Measurements from ENCODE around the gene CREB3L2.

The CREB3L2 gene

GRCh38 chr7:137965942-137966640 is 35.8 kb downstream of the CREB3L2 start (continued):
- TF ChIP-seq, protein P1, sequence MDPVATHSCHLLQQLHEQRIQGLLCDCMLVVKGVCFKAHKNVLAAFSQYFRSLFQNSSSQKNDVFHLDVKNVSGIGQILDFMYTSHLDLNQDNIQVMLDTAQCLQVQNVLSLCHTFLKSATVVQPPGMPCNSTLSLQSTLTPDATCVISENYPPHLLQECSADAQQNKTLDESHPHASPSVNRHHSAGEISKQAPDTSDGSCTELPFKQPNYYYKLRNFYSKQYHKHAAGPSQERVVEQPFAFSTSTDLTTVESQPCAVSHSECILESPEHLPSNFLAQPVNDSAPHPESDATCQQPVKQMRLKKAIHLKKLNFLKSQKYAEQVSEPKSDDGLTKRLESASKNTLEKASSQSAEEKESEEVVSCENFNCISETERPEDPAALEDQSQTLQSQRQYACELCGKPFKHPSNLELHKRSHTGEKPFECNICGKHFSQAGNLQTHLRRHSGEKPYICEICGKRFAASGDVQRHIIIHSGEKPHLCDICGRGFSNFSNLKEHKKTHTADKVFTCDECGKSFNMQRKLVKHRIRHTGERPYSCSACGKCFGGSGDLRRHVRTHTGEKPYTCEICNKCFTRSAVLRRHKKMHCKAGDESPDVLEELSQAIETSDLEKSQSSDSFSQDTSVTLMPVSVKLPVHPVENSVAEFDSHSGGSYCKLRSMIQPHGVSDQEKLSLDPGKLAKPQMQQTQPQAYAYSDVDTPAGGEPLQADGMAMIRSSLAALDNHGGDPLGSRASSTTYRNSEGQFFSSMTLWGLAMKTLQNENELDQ (tag by site-specific recombination; IDR thresholded peaks at IDR 0.05; ENCODE audit: low read depth), result no peak
- TF ChIP-seq ZNF324 (tag by site-specific recombination; IDR thresholded peaks at IDR 0.05), result no peak

DNA sequence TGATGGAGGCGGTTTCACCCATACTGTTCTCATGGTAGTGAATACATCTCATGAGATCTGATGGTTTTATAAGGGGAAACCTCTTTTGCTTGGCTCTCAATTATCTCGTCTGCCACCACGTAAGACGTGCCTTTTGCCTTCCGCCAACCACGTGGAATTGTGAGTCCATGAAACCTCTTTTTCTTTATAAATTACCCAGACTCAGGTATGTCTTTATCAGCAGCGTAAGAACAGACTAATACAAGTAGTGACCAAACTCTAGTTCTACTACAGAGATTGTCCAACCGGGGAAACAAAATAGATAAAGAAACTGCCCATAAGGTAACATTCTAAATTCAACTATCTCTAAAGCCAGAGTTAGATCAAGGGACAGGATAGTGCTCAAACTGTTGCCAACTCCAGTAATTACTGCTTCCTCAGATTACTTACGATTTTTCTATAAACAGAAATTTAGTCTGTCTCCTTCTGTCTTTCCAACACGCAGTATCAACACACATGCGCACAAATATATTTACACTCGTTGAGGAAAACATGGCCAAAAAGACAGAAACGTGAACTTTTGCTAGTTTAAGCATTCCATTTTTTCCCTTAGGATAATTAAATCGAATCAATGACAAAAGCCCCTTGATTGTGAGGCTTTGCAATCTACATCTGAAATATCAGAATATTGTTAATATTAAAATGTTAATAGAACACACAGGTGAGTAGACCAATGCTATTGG is 36.9 kb downstream of the CREB3L2 start:
- H3K4me1 ChIP-seq (ENCODE audit: control insufficient read depth, insufficient read depth, low read length), result no peaks in the 10 kb centered on the region
- CTCF ChIA-PET, result no interaction called here
- TF ChIP-seq ZBTB1 (tag by site-specific recombination; IDR thresholded peaks at IDR 0.05) (no peak), ZNF76 (tag by site-specific recombination; IDR thresholded peaks at IDR 0.05; ENCODE audit: borderline replicate concordance, low read depth) (no peak), HOXD13 (CRISPR knock-in tag; IDR thresholded peaks at IDR 0.05; ENCODE audit: borderline replicate concordance) (no peak), ZNF629 (tag by site-specific recombination; IDR thresholded peaks at IDR 0.05) (no peak), ZNF48 (tag by site-specific recombination; IDR thresholded peaks at IDR 0.05) (no peak), ZNF571 (tag by site-specific recombination; IDR thresholded peaks at IDR 0.05) (no peak), SP2 (tag by site-specific recombination; IDR thresholded peaks at IDR 0.05) (no peak), ZIC2 (tag by site-specific recombination; IDR thresholded peaks at IDR 0.05) (no peak), TCF7L2 (IDR thresholded peaks at IDR 0.05; ENCODE audit: borderline replicate concordance, low read depth, low read length) (no peak), ZNF707 (tag by site-specific recombination; IDR thresholded peaks at IDR 0.05) (no peak), ZNF16 (tag by site-specific recombination; IDR thresholded peaks at IDR 0.05; ENCODE audit: low read depth) (no peak), ZNF777 (tag by site-specific recombination; IDR thresholded peaks at IDR 0.05; ENCODE audit: borderline replicate concordance) (no peak), ZNF184 (tag by site-specific recombination; IDR thresholded peaks at IDR 0.05) (no peak), IKZF3 (tag by site-specific recombination; IDR thresholded peaks at IDR 0.05) (no peak), ZXDB (tag by site-specific recombination; IDR thresholded peaks at IDR 0.05) (no peak), ZNF302 (tag by site-specific recombination; IDR thresholded peaks at IDR 0.05; ENCODE audit: low read depth) (no peak), HOXC10 (CRISPR knock-in tag; IDR thresholded peaks at IDR 0.05) (no peak), YY2 (tag by site-specific recombination; IDR thresholded peaks at IDR 0.05) (no peak), ZNF544 (tag by site-specific recombination; IDR thresholded peaks at IDR 0.05) (no peak)
- TF ChIP-seq, protein P2, sequence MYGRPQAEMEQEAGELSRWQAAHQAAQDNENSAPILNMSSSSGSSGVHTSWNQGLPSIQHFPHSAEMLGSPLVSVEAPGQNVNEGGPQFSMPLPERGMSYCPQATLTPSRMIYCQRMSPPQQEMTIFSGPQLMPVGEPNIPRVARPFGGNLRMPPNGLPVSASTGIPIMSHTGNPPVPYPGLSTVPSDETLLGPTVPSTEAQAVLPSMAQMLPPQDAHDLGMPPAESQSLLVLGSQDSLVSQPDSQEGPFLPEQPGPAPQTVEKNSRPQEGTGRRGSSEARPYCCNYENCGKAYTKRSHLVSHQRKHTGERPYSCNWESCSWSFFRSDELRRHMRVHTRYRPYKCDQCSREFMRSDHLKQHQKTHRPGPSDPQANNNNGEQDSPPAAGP (tag by site-specific recombination; IDR thresholded peaks at IDR 0.05), result no peak
- H3K36me3 ChIP-seq (ENCODE audit: control insufficient read depth in 2 of 2, insufficient read depth in 1 of 2, low read length in 2 of 2), result no peaks in the 10 kb centered on the region
- H3K27ac ChIP-seq (ENCODE audit: extremely low read depth, low read depth, low read length), result no peak overlapping the region
- no peaks in the 10 kb centered on the region for H3K9me3 ChIP-seq (ENCODE audit: control insufficient read depth, insufficient read depth, low read depth, low read length)
- POLR2A ChIA-PET, result no interaction called here
- no peak overlapping the region for H3K4me3 ChIP-seq (ENCODE audit: low read depth, low read length)
